Lung microvascular endothelial cell (primary cell): ENCODE results near the gene TRIM44. TPM values are rescaled to one million over a fixed set of nuclear protein-coding genes. Genes with fewer than 3 reads are reported as not detected.

Experiments
- DNase-seq, 2 donors: peaks; one replicate each; pipeline versions ENCODE4 v3.0.0 to v3.0.0-alpha.2; 2010; ENCODE audit warnings: low read depth in 2 of 2
- total RNA-seq: library from RNA; depleted of rRNA; stranded (reverse); fragments of >200 nt; gene quantifications from 2 replicates; pipeline ENCODE4 v1.2.1, GENCODE V29; 2014

The TRIM44 gene
- 10.2 and 16.5 TPM in 2 replicates for total RNA-seq

- DNase-seq = peak; percentile 82 to 85
Measured at GRCh38 chr11:35662649-35663407, at the start of gene TRIM44. Gene TRIM44, plus strand, starts transcription at chr11:35662775. Its CDS starts 337 bp downstream, at chr11:35663112.

- no peak for DNase-seq
Measured at GRCh38 chr11:35614939-35615569, 47.5 kb upstream of the TRIM44 start.

GRCh38 chr11:35615921-35616900, 46.4 kb upstream of the TRIM44 start:
- peak; percentile 72 to 81 for DNase-seq

GRCh38 chr11:35617316-35617686, 45.3 kb upstream of the TRIM44 start:
- DNase-seq = no peak

- DNase-seq = peak; percentile 81 to 94
Measured at GRCh38 chr11:35617687-35618496, 44.7 kb upstream of the TRIM44 start, which contains the start of gene FJX1. Gene FJX1, plus strand, starts transcription at chr11:35618460. Its CDS starts 177 bp downstream, at chr11:35618637.

DNA sequence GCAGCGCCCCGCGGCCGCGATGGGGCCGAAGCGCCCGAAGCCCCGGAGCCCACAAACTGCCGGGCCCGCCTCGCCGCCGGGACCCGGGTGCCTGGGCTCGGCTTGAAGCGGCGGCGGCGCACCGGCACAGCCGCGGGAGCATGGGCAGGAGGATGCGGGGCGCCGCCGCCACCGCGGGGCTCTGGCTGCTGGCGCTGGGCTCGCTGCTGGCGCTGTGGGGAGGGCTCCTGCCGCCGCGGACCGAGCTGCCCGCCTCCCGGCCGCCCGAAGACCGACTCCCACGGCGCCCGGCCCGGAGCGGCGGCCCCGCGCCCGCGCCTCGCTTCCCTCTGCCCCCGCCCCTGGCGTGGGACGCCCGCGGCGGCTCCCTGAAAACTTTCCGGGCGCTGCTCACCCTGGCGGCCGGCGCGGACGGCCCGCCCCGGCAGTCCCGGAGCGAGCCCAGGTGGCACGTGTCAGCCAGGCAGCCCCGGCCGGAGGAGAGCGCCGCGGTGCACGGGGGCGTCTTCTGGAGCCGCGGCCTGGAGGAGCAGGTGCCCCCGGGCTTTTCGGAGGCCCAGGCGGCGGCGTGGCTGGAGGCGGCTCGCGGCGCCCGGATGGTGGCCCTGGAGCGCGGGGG, 44.0 kb upstream of the TRIM44 start:
- DNase-seq = peak; percentile 60 to 62

DNA sequence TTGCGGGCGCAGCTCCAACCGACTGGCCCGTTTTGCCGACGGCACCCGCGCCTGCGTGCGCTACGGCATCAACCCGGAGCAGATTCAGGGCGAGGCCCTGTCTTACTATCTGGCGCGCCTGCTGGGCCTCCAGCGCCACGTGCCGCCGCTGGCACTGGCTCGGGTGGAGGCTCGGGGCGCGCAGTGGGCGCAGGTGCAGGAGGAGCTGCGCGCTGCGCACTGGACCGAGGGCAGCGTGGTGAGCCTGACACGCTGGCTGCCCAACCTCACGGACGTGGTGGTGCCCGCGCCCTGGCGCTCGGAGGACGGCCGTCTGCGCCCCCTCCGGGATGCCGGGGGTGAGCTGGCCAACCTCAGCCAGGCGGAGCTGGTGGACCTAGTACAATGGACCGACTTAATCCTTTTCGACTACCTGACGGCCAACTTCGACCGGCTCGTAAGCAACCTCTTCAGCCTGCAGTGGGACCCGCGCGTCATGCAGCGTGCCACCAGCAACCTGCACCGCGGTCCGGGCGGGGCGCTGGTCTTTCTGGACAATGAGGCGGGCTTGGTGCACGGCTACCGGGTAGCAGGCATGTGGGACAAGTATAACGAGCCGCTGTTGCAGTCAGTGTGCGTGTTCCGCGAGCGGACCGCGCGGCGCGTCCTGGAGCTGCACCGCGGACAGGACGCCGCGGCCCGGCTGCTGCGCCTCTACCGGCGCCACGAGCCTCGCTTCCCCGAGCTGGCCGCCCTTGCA, 43.3 kb upstream of the TRIM44 start:
- peak; percentile 61 to 73 for DNase-seq

- peak; percentile 59 to 64 for DNase-seq
Measured at GRCh38 chr11:35619855-35620640, 42.5 kb upstream of the TRIM44 start.

DNA sequence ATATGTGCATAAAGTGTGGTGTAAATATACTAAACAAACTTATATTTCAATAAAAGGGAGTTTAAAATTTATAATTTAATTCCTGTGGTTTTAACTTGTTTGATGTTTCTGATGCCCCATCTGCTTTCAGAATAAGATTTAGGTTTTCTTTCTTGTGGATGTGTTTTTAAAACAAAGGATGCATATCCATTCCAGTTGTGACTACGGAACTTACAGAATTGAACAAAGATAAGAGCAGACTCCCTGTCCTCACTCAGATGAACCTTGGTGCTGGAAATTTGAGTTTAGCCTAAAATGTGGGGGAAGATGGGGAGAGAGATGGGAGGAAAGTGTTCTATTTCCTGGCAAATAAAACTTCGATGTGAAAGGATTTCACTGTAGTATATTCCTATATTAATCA, 41.8 kb upstream of the TRIM44 start:
- no peak for DNase-seq

DNA sequence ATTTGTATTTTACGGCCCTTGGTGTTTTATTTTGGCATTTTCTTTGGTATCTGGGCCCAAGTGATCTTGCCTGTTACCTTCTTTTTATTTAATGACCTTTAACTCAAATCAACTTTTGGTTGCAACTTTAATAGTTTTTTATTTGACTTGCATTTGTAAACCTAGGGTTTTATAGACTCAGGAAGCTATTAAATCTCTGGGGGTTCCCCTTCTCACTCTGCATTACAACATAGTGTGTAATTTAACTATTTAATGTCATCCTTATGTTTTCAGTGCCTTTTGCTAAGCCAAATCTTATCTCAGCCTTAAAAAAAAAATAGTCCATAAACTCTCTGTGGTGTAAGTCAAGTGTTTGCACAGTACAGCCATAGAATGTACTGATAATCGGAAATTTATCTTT, 41.0 kb upstream of the TRIM44 start:
- DNase-seq = no peak

GRCh38 chr11:35622070-35622469, 40.5 kb upstream of the TRIM44 start:
- peak; percentile 70 to 76 for DNase-seq

- peak; percentile 80 to 95 for DNase-seq
Measured at GRCh38 chr11:35623621-35624168, 38.9 kb upstream of the TRIM44 start.

GRCh38 chr11:35624316-35624715, 38.3 kb upstream of the TRIM44 start:
- DNase-seq = no peak

DNA sequence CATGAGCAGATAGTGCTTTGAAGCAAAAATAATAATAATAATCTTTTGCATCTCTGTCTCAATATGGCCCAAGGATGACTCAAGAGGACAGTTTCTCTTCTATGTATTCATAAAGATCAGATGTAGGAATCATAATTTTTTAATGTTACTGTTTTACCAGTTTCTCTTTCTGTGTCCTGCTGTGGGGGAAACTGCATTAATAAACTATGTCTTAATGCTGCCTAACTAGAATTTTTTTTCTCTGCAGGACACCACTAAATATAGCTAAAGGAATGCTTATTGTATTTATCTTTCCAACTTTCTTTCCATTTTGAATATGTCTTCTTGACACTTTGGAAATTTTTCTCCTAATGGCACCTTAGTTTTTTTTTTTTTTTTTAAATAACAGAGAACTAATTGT, 37.8 kb upstream of the TRIM44 start:
- no peak for DNase-seq

DNA sequence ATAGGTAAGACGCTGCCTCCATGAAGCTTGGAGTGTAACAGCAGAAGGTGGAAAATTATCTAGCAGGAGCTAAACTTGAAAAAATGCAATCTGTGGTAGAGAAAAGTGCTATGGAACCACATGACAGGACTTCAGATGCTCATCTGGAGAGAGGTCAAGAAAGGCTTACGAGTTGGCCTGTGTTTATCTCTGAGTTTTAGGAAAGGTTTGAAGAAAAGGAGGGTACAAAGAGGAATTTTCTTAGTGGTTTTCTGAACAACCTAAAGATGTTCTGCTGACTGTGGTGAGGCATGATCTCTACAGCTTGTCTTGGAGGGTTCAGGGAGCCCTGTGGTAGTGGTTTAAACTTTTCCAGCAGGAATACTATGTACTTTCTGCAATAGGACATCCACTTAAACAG, 36.1 kb upstream of the TRIM44 start:
- DNase-seq = no peak

- no peak for DNase-seq
Measured at GRCh38 chr11:35629511-35629910, 33.1 kb upstream of the TRIM44 start.

GRCh38 chr11:35629914-35630313, 32.7 kb upstream of the TRIM44 start:
- DNase-seq = peak; percentile 89 to 97

DNA sequence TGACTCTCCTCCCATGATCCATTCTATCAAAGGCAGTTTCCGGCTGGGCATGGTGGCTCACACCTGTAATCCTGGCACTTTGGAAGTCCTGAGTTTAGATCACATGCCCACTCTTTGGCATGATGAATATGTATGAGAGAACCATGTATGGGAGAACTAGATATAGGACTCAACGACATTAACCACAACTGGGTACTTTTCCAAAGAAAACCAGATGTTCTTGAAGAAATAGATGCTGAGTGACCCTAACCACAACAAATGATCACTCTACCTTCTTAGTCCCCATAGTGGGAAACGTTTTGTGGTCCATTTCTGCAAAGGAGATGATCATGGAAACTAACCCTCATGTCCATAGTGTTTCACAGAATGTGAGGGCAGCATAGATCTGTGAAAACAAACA, 30.7 kb upstream of the TRIM44 start:
- DNase-seq = no peak

GRCh38 chr11:35632301-35632700, 30.3 kb upstream of the TRIM44 start:
- DNase-seq = peak in 1 of 2 donors; percentile 47
